SU-DHL-6 (cell line): ENCODE data around the gene PCDHGA3.

Experiments used
- CTCF ChIP-seq: fragments of 200-600 bp; sonication (generic); IDR thresholded peaks from one replicate; pipeline ENCODE4 v1.5.1; 2017; ENCODE audit warnings: antibody characterized with exemption, mild to moderate bottlenecking, low read length, moderate library complexity; ENCODE audit not compliant: insufficient read depth, poor library complexity, severe bottlenecking
- EZH2phosphoT487 ChIP-seq: fragments of 200-600 bp; sonication (generic), shearing (Covaris generic); conservative IDR thresholded peaks from 2 replicates; pipeline ENCODE4 v1.6.1; 2018; ENCODE audit warnings: mild to moderate bottlenecking, antibody characterized with exemption, low read length, moderate library complexity, mixed read lengths

- TF ChIP-seq CTCF, result no peak
- no peak for TF ChIP-seq EZH2phosphoT487
Measured at GRCh38 chr5:141342773-141343172, 856 bp upstream of the PCDHGA3 start.
